ENCODE measurements around the gene SECISBP2. TPM values are rescaled to one million over a fixed set of nuclear protein-coding genes. Genes with fewer than 3 reads are reported as not detected.

Gene SECISBP2
- total and polyA plus RNA-seq, 2 of the 13 experiments (the other 11 are each of a cell fraction or from before 2014, with no cell fraction given): 32.4 to 38.0 TPM

- TF ChIP-seq ATAD3A (CRISPR knock-in tag; IDR thresholded peaks at IDR 0.05) (no peak), AHDC1 (CRISPR knock-in tag; IDR thresholded peaks at IDR 0.05; ENCODE audit: borderline replicate concordance) (peak; percentile 96), HNRNPUL1 (IDR thresholded peaks at IDR 0.05; ENCODE audit: low read depth, low read length) (no peak), MEF2D (CRISPR knock-in tag; IDR thresholded peaks at IDR 0.05) (peak; percentile 87), ZNF598 (CRISPR knock-in tag; IDR thresholded peaks at IDR 0.05; ENCODE audit: borderline replicate concordance) (0 out of 2 replicates have a peak, but pooled peaks have one; percentile 34), KDM4B (CRISPR knock-in tag; IDR thresholded peaks at IDR 0.05) (peak; percentile 85), TARDBP (CRISPR knock-in tag; IDR thresholded peaks at IDR 0.05) (peak; percentile 94), EP300 (IDR thresholded peaks at IDR 0.05; ENCODE audit: low read depth in 2 of 2, low read length in 2 of 2) (peak; percentile 41 to 92; a peak in 2 of 4 replicates), EP300 (CRISPR knock-in tag; IDR thresholded peaks at IDR 0.05; ENCODE audit: borderline replicate concordance) (peak; percentile 86), ZBTB20 (CRISPR knock-in tag; IDR thresholded peaks at IDR 0.05; ENCODE audit: borderline replicate concordance, low read depth) (0 out of 2 replicates have a peak, but pooled peaks have one; percentile 52), CBFB (CRISPR knock-in tag; IDR thresholded peaks at IDR 0.05) (peak; percentile 100), ZNF512 (CRISPR knock-in tag; IDR thresholded peaks at IDR 0.05) (no peak), ZSCAN25 (CRISPR knock-in tag; IDR thresholded peaks at IDR 0.05) (peak; percentile 38; the same call in 1 of the 2 replicates)
Observed at GRCh38 chr9:89357331-89358197, 39.3 kb downstream of the SECISBP2 start (continued).
